GM19395 (cell line): ENCODE results near the gene ADAR.
A peak's percentile ranks its signal among the peaks of the same experiment; 100 is the strongest.

Experiments
- ATAC-seq: cut with Tn5 transposase; IDR thresholded peaks from one replicate; pipeline ENCODE4 v1.9.1; 2021; ENCODE audit warnings: mild to moderate bottlenecking, moderate library complexity; ENCODE audit not compliant: unreplicated experiment

The ADAR gene

DNA sequence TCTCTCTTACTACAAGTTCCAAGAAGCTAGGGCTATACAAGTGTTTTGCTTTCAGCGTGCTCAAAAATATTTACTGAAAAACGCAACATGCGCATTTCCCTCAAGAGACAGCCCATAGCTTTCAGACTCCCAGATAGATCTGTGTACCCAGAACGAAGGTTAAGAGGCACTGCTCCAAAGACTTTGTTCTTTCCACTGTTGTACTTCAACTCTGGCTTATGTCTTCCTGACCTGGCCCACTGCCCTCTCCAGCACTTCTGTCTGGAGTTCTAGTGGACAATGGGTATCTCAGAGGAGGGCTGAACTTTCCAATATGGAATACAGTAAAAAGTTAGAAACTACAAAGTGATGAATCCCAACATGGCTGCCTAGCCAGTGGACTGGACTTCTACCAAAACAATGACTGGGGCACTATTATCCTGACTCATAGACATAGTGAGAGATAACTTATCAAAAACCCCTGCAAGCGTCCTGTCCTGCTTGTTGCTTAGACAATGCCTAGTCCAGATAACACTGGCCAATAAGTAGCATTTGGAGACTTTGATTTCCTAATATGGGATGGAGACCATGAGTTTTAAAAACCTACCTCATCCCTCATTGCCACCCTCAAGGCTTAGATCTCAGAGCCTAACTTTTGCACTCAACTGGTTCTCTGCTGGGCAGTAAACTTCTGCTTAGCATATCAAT, 8.8 kb upstream of the ADAR start:
- no peak for ATAC-seq

DNA sequence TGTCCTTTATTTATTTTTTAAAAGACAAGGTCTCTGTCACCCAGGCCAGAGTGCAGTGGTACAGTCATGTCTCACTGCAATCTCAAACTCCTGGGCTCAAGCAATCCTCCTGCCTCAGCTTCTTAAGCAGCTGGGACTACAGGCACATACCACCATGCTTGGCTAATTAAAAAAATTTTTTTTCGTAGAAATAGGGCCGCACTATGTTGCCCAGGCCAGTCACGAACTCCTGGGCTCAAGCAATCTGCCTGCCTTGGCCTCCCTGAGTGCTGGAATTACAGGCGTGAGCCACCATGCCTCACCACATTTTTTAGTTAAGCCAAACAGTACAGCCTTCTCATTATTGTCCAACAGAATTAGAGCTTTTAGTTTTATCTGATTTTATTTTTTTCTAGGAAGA, 7.4 kb upstream of the ADAR start:
- ATAC-seq, result no peak

DNA sequence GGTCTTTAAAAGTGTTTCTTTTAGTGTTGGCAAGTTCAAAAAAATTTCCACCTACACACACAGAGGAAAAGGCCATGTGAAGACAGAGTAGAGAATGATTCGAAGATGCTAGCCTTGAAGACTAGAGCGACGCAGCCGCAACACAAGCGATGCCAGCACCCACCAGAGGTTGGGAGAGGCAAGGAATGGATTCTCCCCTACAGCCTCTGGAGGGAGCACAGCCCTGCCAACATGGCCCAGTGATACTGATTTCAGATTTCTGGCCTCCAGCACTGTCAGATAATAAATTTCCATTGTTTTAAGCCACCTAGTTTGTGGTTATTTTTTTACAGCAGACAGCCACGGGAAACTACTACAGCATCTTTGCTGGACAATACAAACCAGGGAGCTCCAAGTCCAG, 6.9 kb upstream of the ADAR start:
- no peak for ATAC-seq

DNA sequence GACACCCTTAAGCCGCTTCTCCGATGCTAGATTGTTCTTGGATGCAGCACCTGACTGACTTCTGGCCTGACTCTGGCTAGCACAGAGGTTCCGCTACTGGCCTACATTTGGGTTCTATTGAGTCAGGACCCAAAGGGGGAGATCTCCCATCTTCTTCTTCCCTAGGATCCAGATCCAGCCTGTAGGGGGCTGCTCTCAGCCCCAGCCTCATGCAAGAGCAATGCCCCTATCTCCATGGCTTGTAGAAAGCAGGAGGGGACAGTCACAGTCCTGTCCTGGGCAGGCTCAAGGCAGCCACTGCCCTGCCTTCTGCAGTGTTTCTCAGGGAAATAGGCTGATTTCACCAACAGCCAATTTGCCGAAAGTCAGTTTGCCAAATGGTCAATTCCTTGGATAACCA, 6.3 kb upstream of the ADAR start:
- ATAC-seq, result no peak

DNA sequence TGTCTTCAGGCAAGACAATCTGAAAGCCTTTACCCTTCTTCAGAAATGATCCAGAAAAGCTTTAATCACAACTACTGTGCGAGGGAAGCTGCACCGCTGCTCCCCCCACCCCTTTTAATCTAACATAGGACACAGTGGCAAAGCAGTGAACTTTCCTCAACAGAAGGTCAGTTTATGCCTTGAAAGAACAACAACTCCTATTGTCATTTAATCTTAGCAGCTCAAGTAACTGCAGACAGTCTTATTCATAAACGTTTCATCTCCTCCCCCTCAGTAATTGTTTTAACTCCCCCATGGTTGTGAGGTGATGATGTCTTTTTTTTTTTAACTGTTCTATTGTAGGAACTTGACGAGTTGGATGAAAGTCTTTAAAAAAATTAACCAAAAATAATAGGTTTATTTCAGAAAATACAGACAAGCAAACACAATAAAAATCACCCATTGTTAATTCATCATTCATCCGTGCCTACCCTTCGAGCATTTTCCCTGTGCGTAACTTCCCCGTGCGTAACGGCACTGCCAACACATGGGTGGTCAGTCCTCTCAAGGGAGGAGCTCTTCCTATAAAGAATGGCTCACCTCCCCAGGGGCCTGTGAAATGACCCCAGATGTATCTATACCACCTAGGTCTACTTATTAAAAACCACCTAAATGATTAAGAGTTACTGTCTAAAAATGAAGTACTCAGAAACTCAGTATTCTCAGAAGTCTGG, 3.3 kb upstream of the ADAR start:
- no peak for ATAC-seq

DNA sequence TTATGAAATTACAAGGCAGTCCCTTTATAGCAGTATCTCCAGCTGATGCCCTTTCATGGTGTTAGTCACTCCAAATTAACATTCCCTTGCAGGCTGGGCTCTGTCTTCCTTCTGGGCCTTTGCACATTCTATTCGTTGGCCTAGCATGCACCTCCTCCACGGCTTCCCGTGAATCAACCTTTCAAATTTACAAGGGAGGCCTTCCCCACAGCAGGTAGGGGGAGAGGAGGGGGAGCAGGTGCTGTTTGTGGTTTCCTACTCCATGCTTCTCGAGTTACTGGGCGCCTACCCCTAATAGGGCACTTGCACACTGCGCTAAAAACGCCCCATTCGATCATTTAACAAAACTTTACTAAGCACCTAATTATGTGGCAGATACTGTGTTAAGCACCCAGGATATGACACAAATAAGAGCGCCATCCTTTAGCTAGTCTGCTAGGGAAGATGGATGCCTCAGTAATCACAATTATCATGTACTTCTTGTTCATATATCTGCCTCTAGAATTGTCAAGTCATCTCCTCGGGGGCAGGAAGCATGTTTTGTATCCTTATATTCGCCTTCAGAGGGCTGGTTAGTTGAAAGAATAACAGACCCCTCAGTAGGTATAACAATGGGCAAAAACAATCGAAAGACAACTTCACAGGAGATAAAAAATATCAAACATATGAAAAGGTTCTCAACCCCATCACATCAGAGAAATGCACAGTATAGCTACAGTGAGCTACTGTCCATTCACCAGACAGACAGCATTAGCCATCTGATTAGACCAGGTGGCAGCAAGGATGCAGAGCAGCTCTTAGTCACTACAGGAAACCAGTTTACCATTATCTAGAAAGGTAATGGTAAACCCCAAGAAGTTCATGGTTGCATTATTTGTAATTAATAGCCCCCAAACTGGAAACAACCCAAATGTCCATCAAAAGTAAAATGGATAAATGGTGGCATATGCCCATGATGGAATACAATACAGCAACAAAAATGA, 1.7 kb upstream of the ADAR start:
- ATAC-seq, result no peak

DNA sequence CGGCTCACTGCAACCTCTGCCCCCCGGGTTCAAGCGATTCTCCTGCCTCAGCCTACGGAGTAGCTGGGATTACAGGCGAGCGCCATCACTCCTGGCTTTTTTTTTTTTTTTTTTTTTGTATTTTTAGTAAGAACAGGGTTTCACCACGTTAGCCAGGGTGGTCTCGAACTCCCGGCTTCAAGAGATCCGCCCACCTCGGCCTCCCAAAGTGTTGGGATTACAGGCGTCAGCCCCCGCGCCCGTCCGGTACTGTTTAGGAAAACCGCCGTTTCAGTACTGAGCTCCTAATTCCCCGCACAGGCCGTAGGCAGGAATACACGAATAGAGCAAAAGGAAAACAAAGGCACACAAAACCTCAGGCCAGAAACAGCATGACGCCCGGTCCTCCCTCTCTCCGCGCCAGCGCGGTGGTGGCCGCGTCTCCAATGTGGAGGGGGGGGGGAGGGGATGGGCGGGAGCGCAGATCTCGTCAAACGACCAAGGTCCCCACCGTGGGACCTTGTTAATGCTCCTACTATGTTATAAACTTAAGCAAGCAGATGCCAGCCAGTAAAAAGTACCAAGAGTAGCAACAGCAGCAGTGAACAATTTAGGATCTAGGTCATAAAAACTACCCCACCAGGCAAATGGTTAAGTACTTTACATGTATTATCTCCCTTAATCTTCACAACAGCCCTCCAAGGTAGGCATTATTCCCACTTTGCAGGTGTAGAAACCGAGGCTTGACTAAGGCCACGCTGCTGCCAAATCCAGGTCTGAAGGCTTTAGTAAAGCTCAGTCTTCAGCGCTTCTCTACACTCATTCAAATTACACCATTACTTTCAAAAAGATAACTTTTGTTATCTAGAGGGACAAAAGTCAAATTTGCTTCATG, 648 bp upstream of the ADAR start:
- no peak for ATAC-seq

DNA sequence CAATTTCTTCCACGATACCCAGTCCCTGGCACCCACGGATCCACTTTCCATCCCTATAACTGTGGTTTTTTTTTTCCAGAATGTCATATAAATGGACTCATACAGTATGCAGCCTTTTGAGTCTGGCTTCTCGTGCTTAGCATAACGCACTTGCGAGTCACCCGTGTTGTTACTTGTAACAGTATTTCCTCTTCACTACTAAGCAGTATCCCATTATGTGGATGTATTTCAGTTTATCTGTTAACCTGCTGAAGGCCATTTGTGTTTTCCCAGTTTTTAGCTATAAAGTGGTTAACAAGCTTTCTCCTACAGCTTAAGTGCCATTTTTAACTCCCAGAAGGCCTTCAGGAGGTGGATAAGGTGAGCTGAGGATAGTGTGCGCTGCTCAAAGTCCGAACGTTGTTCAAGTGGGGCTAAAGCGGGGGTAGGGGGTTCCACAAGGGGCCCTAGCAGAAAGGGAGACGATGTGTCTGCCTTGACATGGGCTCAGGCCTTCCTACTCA, 829 bp downstream of the ADAR start:
- peak; percentile 12 for ATAC-seq

DNA sequence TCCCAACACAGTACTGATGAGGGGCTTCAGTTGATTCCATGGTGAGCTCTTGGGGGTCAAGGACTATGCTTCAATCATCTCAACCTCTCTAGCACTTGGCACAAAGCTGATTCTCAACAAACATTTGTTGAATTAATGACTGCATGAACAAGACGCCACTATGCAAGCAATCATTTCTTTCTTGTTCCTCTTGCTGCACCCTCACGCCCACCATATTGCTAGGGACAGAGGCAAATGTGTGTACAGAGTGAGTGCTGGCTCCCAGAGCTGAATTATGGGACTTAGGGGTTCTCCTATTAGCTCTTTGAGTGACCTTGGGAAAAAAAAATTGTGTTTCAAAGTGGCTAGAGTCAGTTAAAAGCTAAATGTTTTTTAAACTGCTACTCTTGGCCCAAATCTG, 2.5 kb downstream of the ADAR start:
- ATAC-seq, result no peak

DNA sequence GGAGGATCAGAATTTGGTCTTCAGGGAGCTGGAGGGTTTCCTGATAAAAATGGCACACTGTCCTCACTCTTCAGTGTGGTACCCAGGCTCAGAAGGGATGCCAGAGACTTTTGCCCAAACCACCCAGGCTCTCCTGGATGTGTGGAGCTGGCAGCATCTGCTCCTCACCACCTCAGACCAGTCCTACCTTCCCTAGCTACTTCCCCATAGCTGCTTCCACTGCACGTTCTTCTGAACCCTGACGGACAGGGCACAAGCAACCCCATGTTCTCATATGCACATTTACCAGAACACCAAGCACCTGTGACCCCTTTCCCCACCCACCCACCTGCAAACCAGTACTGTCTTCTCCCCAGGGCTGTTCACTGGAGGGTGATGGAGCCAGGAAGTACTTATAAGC, 4.7 kb downstream of the ADAR start:
- no peak for ATAC-seq

DNA sequence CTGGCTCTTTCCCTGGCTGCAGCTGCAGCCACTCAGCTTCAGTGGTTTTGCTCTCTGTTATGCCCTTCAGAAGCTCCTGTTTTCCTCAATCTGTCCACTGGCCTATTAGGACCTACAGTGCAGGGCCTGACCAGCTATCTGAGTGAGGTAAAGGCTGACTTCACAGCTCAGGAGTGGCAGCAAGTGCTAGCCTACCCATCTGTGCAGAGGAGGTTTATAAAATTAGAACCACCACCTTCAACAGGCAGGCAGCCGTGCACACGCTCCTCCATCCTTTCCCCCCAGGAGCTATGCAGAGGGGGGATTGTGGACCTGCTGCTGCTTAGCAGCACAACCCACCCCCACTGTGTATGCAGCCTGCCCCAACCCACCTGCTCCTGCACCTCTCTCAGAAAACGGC, 8.3 kb downstream of the ADAR start:
- ATAC-seq, result no peak

DNA sequence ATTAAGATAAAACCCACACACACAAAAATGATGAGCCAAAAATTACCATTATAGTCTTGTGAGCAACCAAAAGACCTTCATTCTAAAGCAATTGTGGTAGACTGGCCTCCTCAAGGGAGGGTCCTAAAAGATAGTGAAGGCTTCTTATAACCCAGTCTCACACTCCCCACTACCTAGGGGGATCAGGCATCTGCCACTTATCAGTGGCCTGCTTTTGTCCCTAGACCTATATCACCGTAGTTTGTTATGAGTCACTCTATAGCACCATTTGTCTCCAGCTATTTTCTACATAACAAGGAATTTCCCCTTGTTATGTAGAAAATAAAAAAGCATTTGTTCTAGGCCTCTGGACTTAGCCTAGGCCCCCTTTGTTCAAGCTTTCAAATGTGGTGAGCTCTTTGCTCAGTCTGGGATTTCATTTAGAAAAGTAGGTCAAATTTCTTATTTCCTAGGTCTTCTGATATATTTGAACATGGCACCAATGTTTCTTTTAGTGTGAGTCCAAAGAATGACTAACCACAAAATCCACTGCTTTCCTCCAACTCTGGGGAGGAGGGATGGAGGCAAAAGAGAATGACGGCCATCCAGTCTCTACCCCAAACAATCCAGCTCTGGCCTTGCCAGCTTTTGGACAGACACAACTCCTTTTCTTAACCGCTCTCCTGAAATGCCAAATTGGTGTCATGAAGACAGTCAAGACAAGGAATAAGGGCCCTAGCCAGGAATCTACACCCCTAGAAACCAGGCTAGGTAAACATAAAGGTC, 8.9 kb downstream of the ADAR start:
- no peak for ATAC-seq

DNA sequence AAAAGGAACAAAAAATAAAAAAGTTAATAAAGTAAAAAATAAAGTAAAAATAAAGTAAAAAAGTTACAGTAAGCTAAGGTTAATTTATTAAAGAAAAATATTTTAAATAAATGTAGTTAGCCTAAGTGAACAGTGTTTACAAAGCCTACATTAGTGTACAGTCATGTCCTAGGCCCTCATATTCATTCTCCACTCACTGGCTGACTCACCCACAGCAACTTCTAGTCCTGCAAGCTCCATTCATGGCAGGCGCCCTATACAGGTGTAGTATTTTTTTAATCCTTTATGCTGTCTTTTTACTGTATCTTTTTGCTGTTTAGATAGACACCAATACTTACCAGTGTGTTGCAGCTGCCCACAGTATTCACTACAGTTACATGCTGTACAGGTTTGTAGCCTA, 12.4 kb downstream of the ADAR start:
- no peak for ATAC-seq

DNA sequence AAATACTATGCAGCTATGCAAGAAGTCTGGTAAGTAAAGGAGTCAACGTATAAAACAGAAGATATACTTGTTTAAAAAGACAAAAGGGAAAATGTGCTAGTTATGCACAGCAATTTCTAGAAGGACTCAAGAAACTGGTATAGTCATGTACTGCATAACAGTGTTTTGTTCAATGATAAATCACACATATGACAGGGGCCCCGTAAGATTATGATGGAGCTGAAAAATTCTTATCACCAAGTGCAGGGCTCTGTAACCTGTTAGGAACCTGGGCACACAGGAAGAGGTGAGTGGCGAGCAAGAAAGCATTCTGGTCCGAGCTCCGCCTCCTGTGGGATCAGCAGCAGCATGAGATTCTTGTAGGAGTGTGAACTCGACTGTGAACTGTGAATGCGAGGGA, 13.2 kb downstream of the ADAR start:
- ATAC-seq, result no peak

DNA sequence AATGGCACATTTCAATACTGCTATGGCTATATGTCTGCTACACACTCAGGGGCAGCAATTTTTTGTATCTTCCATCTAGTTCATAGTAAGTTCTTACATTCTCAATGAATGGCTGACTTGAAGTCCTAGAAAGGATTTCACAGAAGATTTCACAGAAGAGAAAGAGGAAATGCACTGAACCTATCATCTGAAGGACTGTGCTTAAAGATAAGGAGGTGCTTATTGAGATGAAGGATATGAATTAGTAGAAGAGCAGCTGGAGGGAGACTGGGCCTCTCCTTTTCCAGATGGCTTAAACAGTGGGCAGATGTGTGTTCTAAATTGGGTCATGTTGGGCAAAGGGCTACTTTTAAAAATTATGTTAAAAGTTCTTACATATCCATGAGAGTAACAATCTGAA, 14.6 kb downstream of the ADAR start:
- ATAC-seq, result no peak

DNA sequence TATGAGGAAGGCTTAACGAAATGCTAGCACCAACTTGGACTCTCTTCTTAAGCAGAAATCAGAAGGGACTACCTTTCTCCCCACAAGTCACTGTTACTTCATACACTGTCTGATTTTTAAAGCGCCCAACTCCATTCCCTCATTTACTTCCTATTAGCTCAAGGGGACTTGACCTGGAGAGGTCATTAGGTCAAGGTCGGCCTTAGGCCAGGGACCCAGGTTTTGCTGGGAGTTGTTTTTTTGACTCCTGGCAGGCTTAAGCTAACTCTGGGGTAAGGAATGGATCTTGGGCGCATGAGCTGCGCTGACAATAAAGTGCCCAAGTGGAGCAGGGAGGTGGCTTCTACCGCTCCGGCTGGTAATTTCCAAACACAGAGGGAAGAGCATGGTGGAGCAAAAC, 16.8 kb downstream of the ADAR start:
- ATAC-seq, result no peak

DNA sequence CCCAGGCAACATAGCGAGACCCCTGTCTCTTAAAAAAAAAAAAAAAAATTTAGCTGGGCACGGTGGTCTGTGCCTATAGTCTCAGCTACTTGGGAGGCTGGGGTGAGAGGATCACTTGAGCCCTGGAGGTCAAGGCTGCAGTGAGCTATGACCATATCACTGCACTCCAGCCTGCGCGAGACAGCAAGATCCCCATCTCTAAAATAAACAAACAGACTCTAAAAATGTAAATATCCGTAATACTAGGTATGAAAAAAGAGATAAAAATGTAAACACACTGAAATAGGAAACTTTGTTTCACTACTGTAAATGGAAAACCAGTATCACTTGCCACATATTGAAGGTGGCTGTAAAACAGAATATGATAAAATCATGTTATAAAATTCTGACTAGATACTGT, 17.2 kb downstream of the ADAR start:
- no peak for ATAC-seq

DNA sequence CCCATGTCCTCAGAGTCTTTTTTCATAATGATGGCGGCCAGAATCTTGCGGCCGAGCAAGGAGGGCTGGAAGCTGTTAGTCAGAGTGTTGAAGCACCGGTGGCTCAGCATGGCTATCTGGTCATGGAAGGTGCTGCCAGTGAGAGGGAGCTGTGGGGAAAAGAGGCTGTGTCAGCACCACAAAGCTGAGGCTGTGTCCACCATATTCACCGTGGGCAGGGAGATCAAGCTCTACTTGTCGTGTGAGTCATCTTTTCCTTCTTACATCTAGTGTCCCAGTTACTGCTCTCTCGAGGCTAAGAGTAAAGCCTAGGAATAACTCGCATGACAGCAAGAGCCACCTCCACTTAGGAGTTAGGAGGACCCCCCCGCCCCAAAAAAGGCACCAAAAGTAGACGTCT, 18.2 kb downstream of the ADAR start:
- ATAC-seq, result no peak

DNA sequence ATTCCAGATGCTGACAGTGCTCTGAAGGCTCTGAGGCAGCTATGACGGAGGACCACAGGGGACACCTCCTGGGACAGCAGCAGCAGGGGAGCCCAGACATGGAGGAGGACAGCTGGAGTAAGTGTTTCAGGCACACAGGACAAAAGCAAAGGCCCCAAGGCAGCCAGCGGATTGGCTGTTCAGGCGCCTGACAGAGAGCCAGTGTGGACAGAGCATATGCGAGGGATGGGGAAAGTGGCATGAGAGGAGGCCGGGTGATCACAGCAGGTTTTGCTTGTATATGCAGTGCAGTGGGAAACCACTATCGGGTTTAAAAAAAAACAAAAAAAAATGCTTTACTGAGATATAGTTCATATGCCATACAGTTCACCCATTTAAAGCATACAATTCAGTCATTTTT, 21.3 kb downstream of the ADAR start:
- ATAC-seq, result no peak

DNA sequence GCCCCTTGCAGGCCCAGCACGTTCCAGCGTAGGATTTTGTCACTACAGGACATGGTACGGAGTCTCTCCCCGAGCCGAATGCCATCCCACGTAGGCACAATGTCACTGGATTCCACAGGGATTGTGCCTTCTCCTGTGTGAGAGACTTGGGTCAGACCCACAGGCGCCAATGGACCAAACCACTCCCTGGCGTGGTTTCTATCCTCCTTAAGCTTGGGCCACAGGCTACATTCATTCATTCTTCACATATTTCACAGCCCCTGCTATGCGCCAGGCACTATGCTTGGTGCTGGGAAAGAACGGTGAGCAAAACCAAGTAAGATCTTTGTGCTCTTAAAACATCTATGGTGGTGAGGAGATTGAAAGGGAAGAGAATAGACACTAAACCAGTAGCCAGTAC, 21.8 kb downstream of the ADAR start:
- no peak for ATAC-seq
